ENCODE measurements around the gene MAGI2. TPM values are rescaled to one million over a fixed set of nuclear protein-coding genes. Genes with fewer than 3 reads are reported as not detected.
A peak's percentile ranks its signal among the peaks of the same experiment; 100 is the strongest.

Gene MAGI2
- polyA plus RNA-seq, 1 experiment, result 0.81 TPM

DNA sequence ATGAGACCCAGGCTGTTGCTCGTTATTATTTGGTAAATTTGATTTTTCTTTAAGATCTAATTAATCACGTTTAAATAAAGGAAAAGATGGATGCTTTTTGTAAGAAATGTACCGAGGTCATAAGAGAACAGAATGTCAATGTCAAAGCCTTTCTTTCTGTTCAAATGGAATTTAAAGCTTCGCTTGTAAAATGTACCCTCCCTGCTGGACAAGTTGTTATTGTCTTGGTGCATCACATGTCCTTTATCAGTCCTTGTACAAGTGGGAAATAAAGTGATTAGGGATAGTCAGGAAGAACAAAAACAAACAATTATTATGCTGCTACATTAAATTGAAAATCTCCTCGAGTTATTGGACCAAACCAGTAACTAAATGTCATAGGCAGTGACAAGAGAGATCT, 1291.7 kb downstream of the MAGI2 start:
- DNase-seq (ENCODE audit: low read depth), result no peak
- TF ChIP-seq, protein P1, sequence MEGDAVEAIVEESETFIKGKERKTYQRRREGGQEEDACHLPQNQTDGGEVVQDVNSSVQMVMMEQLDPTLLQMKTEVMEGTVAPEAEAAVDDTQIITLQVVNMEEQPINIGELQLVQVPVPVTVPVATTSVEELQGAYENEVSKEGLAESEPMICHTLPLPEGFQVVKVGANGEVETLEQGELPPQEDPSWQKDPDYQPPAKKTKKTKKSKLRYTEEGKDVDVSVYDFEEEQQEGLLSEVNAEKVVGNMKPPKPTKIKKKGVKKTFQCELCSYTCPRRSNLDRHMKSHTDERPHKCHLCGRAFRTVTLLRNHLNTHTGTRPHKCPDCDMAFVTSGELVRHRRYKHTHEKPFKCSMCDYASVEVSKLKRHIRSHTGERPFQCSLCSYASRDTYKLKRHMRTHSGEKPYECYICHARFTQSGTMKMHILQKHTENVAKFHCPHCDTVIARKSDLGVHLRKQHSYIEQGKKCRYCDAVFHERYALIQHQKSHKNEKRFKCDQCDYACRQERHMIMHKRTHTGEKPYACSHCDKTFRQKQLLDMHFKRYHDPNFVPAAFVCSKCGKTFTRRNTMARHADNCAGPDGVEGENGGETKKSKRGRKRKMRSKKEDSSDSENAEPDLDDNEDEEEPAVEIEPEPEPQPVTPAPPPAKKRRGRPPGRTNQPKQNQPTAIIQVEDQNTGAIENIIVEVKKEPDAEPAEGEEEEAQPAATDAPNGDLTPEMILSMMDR (IDR thresholded peaks at IDR 0.05; ENCODE audit: insufficient read depth, low read depth, low read length), result no peak
- Histone ChIP-seq H3K27me3 (ENCODE audit: control insufficient read depth, insufficient read depth, low read length) (no peaks in the 10 kb centered on the region), H3K4me3 (ENCODE audit: low read depth, low read length) (no peak overlapping the region), H3K36me3 (ENCODE audit: control insufficient read depth, insufficient read depth, low read length) (peaks cover 2% of the 10 kb centered on the region; the same call in 1 of the 2 replicates)
- ChIA-PET POLR2A (no interaction called here), CTCF (interaction anchor here (1.3 kb wide), 1 partner anchor 28 kb away, joined by 4 read pairs; no protein-coding TSS in a partner anchor)

DNA sequence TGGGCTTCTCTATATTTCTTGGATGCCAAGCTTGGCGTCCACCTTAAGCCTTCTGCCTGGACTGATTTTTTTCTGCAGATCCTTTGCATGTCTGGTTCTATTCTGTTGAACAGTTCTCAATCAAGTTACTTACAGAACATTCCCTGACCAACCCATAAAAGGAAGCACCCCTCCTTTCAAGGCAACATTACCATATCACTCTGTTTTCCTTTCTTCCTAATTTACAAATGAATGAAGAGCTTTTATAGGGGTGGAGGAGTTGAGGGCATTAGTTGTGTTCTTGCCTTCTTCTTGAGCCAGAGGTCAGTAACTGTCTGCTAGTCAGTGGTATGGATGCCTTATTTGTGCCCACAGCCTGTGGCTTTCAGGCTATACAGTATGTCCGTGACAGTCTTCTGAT, 1293.9 kb downstream of the MAGI2 start:
- CTCF ChIA-PET, result no interaction called here
- no peak for DNase-seq (ENCODE audit: low read depth)
- Histone ChIP-seq H3K4me3 (ENCODE audit: low read depth, low read length) (no peak overlapping the region), H3K27me3 (ENCODE audit: control insufficient read depth, insufficient read depth, low read length) (no peaks in the 10 kb centered on the region), H3K36me3 (ENCODE audit: control insufficient read depth, insufficient read depth, low read length) (peaks cover 2% of the 10 kb centered on the region; the same call in 1 of the 2 replicates)
- POLR2A ChIA-PET, result no interaction called here
- TF ChIP-seq, protein P1 (IDR thresholded peaks at IDR 0.05; ENCODE audit: insufficient read depth, low read depth, low read length), result no peak

DNA sequence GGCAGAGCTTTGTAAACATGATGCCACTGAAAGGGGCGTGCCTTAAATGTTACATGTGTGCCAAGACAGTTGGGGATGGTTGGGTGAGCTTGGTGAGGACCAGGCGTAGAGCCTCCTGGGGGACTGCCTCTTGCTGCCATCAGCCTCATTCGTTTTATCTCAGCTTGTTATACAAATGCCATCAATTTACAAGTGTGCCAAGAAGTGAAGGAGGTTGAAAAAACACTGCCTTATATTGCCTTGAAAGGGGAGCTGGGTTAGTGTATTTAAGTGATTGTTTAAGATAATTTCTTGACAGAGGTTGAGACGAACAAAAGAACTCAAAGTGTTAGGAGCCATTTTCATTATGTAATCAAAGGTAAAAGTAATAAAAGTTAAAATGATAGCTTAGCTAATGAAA, 1300.2 kb downstream of the MAGI2 start:
- ChIA-PET CTCF (interaction anchor here (1.5 kb wide), 1 partner anchor 19 kb away, joined by 5 read pairs; no protein-coding TSS in a partner anchor), POLR2A (no interaction called here)
- TF ChIP-seq, protein P1 (IDR thresholded peaks at IDR 0.05; ENCODE audit: insufficient read depth, low read depth, low read length), result no peak
- no peak for DNase-seq (ENCODE audit: low read depth)
- Histone ChIP-seq H3K27me3 (ENCODE audit: control insufficient read depth, insufficient read depth, low read length) (no peaks in the 10 kb centered on the region), H3K36me3 (ENCODE audit: control insufficient read depth, insufficient read depth, low read length) (no peaks in the 10 kb centered on the region), H3K4me3 (ENCODE audit: low read depth, low read length) (no peak overlapping the region)

DNA sequence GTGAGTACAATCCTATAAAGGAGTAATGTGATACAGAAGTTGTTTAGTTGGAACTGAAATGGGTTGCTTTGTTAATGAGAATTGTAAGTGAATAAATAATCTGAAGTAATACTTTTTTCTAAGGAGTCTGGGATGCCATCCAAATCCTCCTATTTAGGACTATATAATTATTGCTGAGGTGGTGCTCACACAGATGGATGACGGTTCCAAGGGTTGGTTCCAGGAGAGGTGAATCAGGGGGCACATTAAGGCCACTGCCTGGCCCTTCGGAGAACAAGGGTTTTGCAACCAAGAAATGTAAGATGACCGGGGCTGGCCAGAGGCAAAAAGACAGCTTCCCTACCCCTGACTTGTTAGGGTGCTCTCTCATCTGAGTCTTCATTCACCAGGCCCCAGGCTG, 1302.2 kb downstream of the MAGI2 start:
- Histone ChIP-seq H3K27me3 (ENCODE audit: control insufficient read depth, insufficient read depth, low read length) (no peaks in the 10 kb centered on the region), H3K36me3 (ENCODE audit: control insufficient read depth, insufficient read depth, low read length) (no peaks in the 10 kb centered on the region), H3K4me3 (ENCODE audit: low read depth, low read length) (no peak overlapping the region)
- CTCF ChIA-PET, result interaction anchor here (1.3 kb wide), 1 partner anchor 64 kb away, joined by 3 read pairs; no protein-coding TSS in a partner anchor
- TF ChIP-seq, protein P1 (IDR thresholded peaks at IDR 0.05; ENCODE audit: insufficient read depth, low read depth, low read length), result no peak
- POLR2A ChIA-PET, result no interaction called here
- DNase-seq (ENCODE audit: low read depth), result peak; percentile 94

DNA sequence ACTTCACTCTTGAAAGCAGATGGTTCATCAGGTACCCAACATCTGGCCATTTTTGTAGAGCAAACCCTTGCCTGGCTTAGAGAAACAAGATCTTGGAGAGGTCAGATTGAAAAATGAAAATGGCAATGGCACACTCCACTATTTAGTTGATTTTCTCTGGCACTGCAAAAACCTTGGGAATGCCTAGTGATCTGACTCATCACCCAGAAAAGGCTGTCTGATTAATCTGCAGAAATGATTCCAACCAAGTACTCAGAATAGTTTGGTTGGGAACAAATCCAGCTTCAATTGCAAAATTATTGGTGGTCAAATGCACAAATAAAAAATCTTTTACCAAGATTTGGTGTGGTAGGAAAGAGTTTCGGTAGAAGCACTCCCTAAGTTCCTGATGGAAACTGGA, 1303.7 kb downstream of the MAGI2 start:
- H3K27me3 ChIP-seq (ENCODE audit: control insufficient read depth, insufficient read depth, low read length), result no peaks in the 10 kb centered on the region
- peak; percentile 55 for DNase-seq (ENCODE audit: low read depth)
- no peak overlapping the region for H3K4me3 ChIP-seq (ENCODE audit: low read depth, low read length)
- TF ChIP-seq, protein P1 (IDR thresholded peaks at IDR 0.05; ENCODE audit: insufficient read depth, low read depth, low read length), result no peak
- ChIA-PET CTCF (interaction anchor here (0.7 to 1.1 kb wide), 3 partner anchors 73 to 1027 kb away, joined by 3 read pairs; no protein-coding TSS in a partner anchor), POLR2A (interaction anchor here (0.6 kb wide), 2 partner anchors 135 to 705 kb away, joined by 4 to 7 read pairs; no protein-coding TSS in a partner anchor)
- H3K36me3 ChIP-seq (ENCODE audit: control insufficient read depth, insufficient read depth, low read length), result no peaks in the 10 kb centered on the region

Data from BJ (cell line).